Anterior cingulate cortex (tissue), 58 donors: ENCODE results near the gene P2RX1.
"Not testable (repeated sequence)": the region's sequence is repeated elsewhere in the genome, so short reads cannot be mapped to it uniquely, and the experiment has no call there.

Experiments
- DNase-seq, 58 donors: peaks; one replicate each; lab custom pipeline; 2025; lab: John Stamatoyannopoulos, UW

Gene P2RX1

DNA sequence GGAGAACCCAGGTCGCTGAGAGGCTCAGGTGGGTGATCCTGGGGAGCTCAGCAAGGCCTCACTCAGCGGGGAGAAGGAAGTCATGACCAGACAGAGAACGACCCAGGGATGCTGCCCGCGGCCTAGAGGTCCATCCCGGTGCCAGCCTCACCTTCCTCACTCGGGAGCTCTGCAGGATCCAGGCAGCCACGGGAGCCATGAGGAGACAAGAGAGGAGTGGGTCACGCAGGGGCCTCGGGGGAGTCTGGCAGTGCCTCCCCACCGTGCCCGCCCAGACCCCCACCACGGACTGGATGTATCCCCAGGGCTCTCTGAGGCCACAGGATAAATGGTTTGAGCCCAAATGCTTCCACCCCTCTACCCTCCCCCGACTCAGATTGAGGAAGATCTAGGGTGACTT, 37.3 kb upstream of the P2RX1 start:
- DNase-seq: no peak

DNA sequence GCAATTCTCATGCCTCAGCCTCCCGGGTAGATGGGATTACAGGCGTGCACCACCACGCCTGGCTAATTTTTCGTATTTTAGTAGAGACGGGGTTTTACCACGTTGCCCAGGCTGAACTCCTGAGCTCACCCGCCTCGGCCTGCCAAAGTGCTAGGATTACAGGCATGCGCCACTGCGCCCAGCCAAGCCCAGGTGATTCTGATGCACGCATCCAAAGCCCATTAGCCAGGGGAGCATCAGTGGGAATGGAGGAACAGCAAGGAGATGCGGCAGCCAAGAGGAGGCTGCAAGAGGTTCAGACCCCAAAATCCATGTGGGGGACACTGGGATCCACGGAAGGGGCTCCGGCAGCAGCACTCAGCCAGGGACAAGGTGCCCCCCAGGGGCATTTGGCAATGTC, 35.9 kb upstream of the P2RX1 start:
- DNase-seq: no peak

DNA sequence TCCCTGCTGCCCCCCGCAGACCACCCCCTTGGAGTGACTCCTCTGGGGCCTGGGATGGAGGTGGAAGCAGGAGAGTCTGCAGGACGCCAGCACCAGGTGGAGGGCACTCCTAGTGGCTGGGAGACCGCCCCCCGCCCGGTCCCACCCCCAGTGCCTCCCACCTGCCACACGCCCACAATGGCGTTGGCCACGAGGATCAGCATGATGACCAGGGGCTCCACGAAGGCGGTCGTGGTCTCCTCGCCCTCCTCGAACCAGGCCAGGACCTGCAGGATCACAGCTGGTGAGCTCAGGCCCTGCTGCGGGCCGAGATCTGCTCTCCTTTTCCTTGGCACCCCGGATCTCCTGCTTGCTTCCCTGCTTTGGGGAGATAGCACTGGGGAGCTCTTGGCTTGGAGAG, 35.2 kb upstream of the P2RX1 start:
- no peak for DNase-seq

DNA sequence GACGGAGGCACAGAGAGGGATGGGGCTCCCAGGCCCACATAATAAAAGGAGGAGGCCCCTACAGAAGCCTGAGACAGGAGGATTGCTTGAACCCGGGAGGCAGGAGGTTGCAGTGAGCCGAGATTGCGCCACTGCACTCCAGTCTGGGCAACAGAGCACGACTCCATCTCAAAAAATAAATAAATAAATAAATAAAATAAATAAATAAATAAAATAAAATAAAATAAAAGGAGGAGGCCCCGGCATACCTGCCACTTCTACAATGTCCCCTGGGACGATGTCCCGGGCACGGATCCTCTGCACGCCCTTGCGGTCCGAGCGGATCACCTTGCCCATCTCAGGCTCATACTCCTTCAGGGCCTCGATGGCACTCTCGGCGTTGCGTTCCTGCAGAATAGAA, 34.7 kb upstream of the P2RX1 start:
- DNase-seq: no peak

DNA sequence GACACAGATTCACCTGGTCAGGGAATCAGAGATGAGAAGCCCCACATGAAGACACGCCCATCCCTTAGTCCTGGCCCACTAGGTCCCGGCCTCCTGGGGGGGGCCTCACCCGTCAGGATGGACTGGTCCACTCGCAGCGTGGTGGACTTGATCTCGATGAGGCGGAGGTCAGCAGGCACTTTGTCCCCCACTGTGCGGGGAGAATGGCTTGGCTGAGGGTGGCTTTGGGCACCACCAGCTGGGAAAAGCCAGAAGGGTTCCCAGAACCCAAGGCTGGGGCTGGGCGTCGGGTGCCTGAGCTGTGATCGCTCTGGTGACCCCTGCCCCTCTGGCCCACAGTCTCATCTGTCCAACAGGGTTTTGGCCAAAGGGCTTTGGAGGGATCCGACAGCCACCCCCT, 34.3 kb upstream of the P2RX1 start:
- DNase-seq: no peak

DNA sequence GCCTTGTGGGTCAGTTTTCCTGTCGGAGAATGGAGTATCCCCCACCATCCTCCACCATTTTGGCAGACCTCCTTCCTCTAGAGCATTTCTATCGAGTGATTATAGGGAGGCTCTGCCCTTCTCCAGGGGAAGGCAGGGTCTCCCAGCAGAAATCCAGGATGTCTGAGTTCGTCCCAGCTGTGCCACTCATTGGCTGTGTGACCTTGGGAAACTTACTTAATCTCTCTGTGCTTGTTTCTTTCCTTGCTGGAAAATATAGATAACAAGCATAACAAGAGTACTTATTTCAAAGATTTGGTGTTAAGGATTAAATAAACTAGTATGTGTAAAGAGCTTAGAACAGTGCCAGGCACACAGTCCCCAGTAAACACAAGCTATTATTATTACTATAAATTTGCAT, 33.2 kb upstream of the P2RX1 start:
- DNase-seq: no peak

DNA sequence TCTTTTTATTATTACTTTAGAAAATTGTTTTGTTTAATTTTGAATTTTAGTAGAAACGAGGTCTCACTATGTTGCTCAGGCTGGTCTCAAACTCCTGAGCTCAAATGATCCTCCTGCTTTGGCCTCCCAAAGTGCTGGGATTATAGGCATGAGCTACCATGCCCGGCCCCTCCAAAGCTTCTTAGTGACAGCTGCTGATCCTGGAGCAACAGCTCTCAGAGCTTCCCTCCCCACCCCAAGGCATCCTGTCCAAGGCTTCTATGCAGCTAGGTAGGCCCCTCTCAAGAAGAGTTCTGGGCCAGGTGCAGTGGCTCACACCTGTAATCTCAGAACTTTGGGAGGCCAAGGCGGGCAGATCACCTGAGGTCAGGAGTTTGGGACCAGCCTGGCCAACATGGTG, 32.3 kb upstream of the P2RX1 start:
- not testable (repeated sequence) for DNase-seq

DNA sequence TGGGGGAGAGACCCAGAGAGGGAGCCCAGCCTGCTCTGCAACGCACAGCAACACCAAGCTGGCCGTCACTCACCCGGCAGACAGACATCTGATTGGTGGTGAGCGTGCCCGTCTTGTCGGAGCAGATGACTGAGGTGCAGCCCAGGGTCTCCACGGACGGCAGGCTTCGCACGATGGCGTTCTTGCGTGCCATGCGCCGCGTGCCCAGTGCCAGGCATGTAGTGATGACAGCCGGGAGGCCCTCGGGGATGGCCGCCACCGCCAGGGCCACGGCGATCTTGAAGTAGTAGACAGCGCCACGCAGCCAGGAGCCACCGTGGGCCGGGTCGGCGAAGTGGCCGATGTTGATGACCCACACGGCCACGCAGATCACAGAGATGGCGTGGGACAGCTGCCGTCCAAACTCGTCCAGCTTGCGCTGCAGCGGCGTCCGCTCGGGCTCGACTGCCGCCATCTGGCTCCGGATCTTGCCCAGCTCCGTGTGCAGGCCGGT, 31.1 kb upstream of the P2RX1 start:
- DNase-seq: no peak

DNA sequence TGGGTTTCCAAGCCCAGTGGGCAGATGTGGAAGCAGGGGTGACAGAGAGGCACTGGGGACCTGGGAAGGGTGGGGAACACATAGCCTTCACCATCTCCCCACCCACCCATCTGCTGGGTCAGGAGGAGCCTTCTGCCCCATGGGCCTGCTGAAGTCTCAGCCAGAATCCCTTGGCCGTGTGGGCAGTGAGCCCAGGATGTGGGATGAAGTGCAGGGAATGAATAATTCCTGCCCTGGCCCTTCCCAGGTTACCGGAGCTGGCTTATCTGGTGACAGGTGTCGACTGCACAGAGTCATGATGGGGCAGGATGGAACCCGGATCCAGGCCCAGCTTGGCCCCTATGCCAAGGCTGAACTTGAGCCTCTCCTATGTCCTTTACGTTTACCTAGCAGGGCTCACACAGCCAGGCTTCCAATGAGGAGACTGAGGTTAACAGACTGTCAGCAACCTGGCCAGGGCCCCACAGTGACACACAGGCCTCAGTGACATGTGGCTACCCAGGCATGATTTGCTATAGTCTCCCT, 30.5 kb upstream of the P2RX1 start:
- no peak for DNase-seq

DNA sequence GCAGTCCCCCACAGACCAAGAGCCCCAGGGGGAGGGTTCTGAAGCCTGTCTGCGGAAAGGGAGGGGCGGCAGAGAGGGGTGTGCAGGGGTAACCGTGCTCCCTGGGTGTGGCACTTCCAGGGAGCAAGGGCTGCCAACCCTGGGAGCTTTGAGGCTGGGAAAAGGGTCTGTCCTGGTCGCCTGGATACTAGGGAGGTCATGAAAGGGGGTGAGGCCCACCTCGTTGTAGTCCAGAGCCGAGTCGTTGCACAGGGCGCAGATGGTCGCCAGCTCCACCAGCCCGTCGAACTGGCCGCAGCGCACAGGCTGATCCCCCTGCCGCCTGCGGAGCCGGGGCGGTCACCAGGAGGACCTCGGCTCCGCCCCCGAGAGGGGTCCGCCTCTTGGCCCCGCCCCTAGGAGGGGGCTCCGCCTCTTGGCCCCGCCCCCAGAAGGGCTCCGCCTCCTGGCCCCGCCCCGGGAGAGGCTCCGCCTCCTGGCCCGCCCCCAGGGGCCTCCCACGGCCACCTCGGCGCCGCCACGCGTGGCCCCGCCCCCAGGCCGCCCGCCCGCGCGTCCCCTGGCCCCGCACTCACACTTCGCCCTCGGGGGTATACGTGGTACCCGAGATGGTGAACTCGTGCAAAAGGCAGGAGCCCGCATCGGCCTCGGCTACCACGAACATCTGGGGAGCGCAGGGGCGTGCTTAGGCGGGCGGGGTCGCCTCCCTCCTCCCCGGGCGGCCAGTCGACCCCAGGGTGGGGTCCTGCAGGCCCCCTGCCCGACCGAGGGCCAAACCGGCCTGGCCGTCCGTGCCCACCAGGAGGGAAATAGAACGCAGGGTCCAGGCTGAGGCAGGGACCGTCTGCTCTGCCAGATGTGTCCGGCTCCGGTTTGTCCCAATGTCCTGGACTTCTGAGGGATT, 28.5 kb upstream of the P2RX1 start:
- peak in 30 of 58 donors; percentile 3 to 65 (median 22) for DNase-seq

DNA sequence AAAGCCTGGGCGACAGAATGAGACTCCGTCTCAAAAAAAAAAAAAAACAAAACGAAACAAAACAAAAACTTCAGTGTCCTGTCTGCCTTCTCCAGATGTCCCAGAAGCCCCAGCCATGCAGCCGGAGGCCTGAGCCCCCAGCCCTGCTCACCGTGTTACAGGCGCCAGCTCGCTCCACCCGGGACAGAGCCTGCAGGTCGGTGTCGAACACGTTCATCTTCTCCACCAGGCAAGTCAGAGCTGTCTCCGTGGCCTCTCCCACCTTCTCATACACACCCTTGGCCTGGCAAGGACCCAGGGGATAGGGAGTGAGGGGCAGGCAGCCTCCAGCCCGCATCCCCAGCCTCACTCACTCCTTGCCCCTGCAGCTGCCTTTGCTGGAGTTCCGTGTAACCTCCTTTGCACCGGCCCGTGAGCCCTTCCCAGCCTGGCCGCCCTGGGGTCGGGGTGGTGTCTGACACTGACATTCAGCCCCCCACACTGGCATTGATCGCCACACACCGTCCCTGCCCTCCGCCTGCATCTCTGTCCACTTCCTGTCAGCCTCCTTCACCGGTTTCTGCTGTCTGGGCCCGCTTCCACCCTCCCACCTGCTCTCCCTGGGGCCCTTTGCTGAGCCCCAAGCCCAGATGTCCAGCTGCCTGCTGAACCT, 27.1 kb upstream of the P2RX1 start:
- DNase-seq: no peak

DNA sequence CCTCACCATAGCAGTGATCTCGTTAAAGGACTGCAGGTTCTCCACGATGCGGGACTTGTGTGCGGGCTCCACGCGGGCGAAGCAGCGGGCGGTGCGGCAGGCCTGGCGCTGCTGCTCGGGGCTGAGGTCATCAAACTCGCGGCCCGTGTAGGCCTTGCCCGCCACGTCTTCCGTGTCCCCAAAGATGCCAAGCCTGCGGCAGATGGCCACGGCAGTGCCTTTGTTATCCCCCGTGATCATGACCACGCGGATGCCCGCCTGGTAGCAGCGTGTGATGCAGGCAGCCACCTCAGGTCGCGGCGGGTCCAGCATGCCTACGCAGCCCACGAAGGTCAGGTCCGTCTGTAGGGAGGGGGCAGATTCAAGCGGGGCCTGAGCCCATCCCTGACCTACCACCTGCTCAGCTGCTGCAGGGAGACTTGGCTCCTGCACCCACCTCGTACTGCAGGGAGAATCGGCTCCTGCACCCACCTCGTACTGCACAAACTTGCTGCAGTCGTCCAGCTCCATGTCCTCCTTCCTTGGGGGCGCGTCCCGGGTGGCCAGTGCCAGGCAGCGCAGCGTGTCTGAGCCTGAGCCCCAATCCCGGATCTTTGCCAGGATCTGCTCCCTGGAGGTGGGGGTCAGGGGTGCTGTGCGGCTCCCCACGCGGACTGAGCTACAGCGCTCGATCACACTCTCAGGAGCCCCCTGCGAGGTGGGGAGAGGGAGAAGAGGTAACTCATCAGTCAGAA, 24.9 kb upstream of the P2RX1 start:
- DNase-seq: no peak

DNA sequence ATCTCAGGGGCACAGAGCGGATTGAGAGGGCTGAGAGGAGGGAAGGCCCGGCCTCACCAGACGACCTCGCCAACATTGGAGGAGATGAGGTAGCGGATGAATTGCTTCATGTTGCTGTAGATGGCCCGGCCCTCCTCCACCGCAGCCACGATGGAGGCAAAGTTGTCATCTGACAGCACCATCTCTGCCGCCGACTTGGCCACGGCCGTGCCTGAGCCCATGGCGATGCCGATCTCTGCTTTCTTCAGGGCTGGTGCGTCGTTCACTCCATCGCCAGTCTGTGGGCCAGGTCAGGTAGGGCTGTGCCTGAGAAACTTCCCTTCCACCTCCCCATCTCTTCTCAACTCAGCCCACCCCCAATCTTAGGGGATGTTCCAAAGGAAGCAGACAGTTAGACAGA, 21.1 kb upstream of the P2RX1 start:
- DNase-seq: no peak

DNA sequence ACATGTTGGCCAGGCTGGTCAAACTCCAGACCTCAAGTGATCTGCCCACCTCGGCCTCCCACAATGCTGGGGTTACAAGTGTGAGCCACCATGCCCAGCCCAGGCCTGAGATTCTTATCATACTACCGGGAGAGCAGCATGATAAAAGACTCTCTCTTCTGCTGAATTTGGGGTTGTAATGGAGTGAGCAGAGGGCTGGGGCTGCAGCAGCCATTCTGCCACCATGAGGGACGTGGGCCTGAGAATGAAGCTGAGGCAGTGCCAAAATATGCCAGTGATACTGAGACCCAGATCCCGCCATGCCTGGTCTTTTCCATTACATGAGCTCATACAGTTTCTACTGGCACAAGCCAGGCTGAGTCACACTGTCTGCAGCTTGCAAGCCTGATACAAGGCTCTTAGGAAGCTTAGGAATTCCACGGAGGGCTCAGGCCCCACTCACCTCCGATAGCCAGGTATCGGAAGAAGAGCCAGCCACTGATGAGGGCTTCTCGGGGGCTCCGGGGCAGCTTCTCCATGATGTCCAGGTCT, 19.6 kb upstream of the P2RX1 start:
- DNase-seq: no peak

DNA sequence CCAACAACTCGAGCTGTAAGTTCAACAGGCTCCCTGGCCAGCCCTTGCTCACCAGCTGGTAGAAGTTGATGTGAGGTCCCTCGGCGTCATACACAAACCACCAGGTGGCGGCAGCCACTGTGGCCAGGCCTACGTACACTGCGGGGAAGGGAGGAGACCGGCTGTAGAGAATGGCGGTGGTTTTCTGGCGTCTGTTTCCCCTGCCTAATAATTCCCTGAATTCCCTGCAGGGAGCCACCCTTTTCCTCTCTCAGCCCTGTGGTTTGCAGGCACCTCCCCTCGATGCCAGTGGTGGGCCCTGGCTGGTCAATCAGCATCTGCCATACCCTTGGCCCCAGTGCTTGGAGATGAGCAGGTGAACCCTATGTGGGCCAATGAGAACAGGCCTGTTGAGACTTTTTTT, 18.9 kb upstream of the P2RX1 start:
- peak in 10 of 58 donors; percentile 3 to 27 (median 10) for DNase-seq

DNA sequence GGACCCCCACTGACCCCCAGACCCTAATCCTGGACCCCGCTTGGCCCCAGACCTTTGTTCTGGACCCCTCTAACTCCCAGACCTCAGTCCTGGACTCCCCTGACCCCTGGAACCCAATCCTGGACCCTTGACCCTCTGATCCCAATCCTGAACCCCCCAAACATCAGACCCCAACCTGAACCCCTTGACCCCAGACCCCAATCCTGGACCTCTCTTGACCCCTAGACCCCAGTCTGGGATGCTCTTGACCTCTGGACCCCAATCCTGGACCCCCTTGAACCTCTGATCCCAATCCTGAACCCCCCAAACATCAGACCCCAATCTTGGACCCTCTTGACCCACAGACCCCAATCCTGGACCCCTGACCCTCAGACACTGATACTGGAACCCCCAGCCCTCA, 13.5 kb upstream of the P2RX1 start:
- no peak for DNase-seq

DNA sequence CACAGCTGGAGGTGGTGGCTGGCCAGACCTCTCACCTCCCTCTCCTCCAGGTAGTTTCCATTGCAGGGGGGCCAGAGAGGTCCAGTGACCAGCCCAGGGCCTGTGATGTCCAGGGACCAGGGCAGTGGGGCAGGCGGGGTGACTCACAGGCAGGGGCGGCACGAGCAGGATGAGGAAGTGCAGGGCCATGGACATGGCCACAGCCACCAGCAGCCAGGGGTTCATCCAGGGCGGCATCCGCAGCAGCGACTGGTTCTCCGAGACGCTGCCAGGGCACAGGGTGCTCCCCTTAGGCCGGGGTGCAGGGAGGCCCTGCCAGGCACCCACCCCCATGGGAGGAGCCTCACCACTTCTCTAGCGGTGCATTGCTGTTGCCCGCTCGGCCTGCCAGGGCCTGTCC, 12.9 kb upstream of the P2RX1 start:
- no peak for DNase-seq

DNA sequence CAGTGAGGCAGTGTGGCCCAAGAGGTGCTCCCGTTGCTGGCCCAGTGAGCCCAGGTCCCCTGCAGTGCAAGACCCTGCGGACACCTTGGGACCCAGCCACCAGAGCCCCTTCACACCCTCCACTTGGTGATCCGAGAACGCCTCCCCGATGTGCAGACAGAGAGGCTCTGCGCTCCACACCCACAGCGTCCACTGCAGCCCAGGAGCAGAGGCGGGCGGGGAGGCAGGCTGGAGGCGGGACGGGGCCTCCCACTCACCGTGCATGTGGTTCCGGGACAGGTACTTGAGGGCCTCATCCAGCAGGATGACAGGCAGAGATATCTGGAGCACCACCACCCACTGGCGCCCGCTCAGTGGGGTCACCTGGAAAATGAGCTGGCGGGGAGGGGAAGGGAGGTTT, 12.1 kb upstream of the P2RX1 start:
- DNase-seq: no peak

DNA sequence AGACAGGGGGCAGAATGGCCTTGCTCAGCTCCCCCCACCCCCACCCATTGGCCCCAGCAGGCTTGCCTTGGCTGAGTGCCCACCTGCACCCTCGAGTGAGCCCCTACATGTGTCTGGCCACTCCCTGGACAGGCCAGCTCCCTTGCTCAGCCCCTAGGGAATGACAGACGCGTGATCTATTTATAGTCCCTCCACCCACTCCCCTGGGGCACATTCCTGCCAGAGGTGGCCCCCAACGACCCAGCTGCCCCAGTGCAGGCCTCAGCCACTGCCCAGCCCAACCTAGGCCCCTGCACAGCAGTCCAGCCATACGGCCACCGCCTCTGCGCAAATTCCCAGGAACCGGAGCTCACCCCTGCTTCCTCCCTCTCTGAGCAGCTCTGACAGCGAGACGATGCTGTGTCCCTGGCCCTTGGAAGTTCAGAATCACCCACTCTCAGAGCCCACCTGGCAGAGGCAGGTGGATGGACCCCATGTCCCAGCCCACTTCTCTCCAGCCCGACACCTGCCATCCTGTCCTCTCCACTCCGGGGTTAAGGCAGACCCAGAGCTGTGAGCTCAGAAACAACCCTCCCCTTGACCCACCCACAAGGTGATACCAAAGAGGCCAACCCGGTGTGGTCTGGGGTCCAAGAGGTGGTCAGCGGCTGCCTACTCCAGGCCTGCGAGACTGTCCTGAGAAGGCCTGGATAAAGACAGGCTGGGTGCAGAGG, 11.5 kb upstream of the P2RX1 start:
- DNase-seq: no peak
